Measurements from ENCODE around the gene PSPH.

DNA sequence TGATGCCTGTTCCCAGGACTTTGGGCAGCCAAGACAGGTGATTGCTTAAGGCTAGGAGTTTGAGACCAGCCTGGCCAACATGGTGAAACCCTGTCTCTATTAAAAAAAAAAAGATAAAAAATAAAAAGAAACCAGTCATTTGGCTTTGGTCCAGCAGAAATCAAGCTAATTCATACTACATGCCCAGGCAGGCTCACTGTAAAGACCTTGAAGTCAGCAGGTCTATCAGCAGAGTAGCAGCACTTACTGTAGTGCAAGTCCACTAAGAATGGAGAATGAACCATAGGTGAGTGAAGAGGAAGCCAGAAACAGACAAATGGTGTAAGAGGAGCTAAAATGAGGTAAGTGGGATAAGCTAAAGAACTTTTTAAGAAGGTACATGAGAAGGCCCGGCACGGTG is 24.7 kb downstream of the PSPH start:
- TF ChIP-seq POLR2A (IDR thresholded peaks at IDR 0.05; ENCODE audit: low read depth, low read length) (no peak), TAF1 (IDR thresholded peaks at IDR 0.05; ENCODE audit: borderline replicate concordance, low read depth, low read length) (no peak)
